Activated T-cell treated with anti-CD3 and anti-CD28 coated beads, Interleukin-2, amount 50 U/mL, for 4 hours (primary cell): ENCODE data around the gene MRPL28. TPM values are rescaled to one million over a fixed set of nuclear protein-coding genes. Genes with fewer than 3 reads are reported as not detected.

Experiments
- ATAC-seq, 2 donors: fragments of 200-7000 bp; cut with Tn5 transposase; one replicate each; pipeline ENCODE4 v1.10.0; 2021
- DNase-seq: peaks from one replicate; pipeline ENCODE4 v3.0.0-alpha.2; 2020
- H3K27me3 Mint-ChIP-seq: one replicate; pipeline ENCODE4 v1.8.0; 2021; ENCODE audit warnings: low read depth, mixed read lengths
- H3K36me3 Mint-ChIP-seq: one replicate; pipeline ENCODE4 v1.8.0; 2022; ENCODE audit warnings: mixed read lengths; ENCODE audit not compliant: insufficient read depth
- H3K4me1 Mint-ChIP-seq: one replicate; pipeline ENCODE4 v1.8.0; 2021; ENCODE audit warnings: low read depth, mixed read lengths
- H3K4me3 Mint-ChIP-seq: one replicate; pipeline ENCODE4 v1.8.0; 2021; ENCODE audit warnings: mild to moderate bottlenecking, moderate library complexity, mixed read lengths
- H3K9me3 Mint-ChIP-seq: one replicate; pipeline ENCODE4 v1.8.0; 2021; ENCODE audit warnings: mixed read lengths
- total RNA-seq, 3 donors: library from RNA; stranded (reverse); gene quantifications; one replicate each; pipeline ENCODE4 v1.2.1, GENCODE V29; 2021

The MRPL28 gene
- total RNA-seq, 3 donors from 2014 or later = 124 to 136 (median 128) TPM

GRCh38 chr16:361872-362701 is 8.3 kb downstream of the MRPL28 start:
- H3K27me3 Mint-ChIP-seq = peaks cover 8% of the 10 kb centered on the region
- DNase-seq (peak; percentile 70), ATAC-seq (peak; percentile 94 to 95)
- H3K4me1 Mint-ChIP-seq = peaks cover 2% of the 10 kb centered on the region
- peaks cover 5% of the 10 kb centered on the region for H3K36me3 Mint-ChIP-seq
- H3K4me3 Mint-ChIP-seq = no peak overlapping the region
- H3K9me3 Mint-ChIP-seq = no peaks in the 10 kb centered on the region

GRCh38 chr16:361341-361871 is 8.9 kb downstream of the MRPL28 start:
- no peak overlapping the region for H3K4me3 Mint-ChIP-seq
- no peaks in the 10 kb centered on the region for H3K9me3 Mint-ChIP-seq
- DNase-seq (no peak), ATAC-seq (no peak)
- H3K36me3 Mint-ChIP-seq = no peaks in the 10 kb centered on the region
- peaks cover 8% of the 10 kb centered on the region for H3K27me3 Mint-ChIP-seq
- H3K4me1 Mint-ChIP-seq = peaks cover 4% of the 10 kb centered on the region

- Mint-ChIP-seq H3K4me3 (no peak overlapping the region), H3K4me1 (peaks cover 6% of the 10 kb centered on the region), H3K36me3 (no peaks in the 10 kb centered on the region), H3K27me3 (peaks cover 8% of the 10 kb centered on the region), H3K9me3 (no peaks in the 10 kb centered on the region)
- no peak for ATAC-seq
- no peak for DNase-seq
Observed at GRCh38 chr16:360698-361336, 9.5 kb downstream of the MRPL28 start.

DNA sequence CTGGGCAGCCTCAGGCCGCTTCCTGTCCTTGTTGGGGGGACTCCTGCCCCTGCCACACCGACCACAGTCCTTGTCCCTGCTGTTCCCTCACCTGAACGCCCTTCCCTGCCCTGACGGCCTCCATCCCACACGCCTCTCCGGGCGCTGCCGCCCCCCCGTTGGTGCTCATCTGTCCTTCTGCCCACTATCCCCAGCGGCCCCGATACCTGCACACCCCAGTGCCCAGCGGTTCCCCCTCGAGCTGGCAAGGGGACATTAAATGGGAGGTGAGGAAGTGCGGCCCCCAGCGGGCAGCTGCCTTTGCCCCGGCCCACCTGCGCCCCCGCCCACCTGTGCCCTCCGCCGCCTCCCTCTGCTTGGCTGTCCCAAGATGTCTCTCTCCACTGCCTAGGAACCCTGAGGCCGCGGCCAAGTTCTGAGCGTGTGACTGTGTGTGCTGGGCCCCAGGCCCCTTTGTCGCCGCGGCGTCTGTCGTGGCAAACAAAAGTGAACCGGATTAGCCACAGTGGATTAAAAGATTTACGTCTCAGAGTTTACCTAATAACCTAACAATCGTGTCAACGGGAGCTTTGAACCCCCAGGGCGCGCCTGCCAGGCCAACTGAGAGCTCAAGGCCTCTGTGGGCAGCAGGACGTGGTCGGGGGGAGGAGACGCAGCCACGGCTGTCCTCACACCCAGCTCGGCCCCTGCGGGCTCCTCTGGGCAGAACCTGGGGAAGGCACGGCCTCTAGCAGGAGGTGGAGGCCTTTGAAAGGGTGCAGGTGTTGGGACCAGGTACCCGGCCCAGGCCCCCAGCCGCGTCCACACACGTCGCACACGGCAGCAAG is 10.3 kb downstream of the MRPL28 start:
- H3K36me3 Mint-ChIP-seq = no peaks in the 10 kb centered on the region
- no peak overlapping the region for H3K4me3 Mint-ChIP-seq
- peaks cover 13% of the 10 kb centered on the region for H3K4me1 Mint-ChIP-seq
- ATAC-seq (no peak), DNase-seq (no peak)
- peaks cover 8% of the 10 kb centered on the region for H3K27me3 Mint-ChIP-seq
- H3K9me3 Mint-ChIP-seq = no peaks in the 10 kb centered on the region

GRCh38 chr16:359067-359763 is 11.1 kb downstream of the MRPL28 start:
- Mint-ChIP-seq H3K36me3 (no peaks in the 10 kb centered on the region), H3K4me1 (peaks cover 21% of the 10 kb centered on the region), H3K9me3 (no peaks in the 10 kb centered on the region), H3K27me3 (peaks cover 7% of the 10 kb centered on the region), H3K4me3 (no peak overlapping the region)
- ATAC-seq (no peak), DNase-seq (no peak)

DNA sequence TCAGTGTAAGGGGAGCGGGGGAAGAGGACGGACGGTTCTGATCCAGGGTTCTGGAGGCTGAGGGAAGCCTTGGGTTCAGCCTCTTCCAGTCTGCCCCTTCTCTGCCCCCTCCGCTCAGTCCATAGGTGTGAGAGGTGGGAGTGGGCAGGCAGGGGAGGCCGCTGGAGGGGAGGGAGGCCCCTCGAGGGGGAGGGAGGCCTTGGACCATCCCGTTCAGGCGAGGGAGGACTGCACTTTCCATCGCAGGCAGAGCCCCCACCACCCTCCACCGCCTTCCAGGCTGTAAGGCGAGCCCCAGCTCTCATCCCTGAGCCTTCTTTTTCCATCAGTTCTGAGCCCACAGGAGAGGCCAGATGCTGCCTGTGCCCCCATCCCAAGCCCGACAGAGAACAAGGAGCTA is 13.6 kb downstream of the MRPL28 start:
- Mint-ChIP-seq H3K9me3 (no peaks in the 10 kb centered on the region), H3K4me1 (peaks cover 26% of the 10 kb centered on the region), H3K4me3 (no peak overlapping the region), H3K36me3 (no peaks in the 10 kb centered on the region), H3K27me3 (no peaks in the 10 kb centered on the region)
- no peak for DNase-seq
- ATAC-seq = no peak

GRCh38 chr16:354971-355461 is 15.3 kb downstream of the MRPL28 start:
- ATAC-seq (no peak), DNase-seq (no peak)
- Mint-ChIP-seq H3K27me3 (no peaks in the 10 kb centered on the region), H3K4me3 (peak overlapping the region; percentile 69), H3K4me1 (peaks cover 38% of the 10 kb centered on the region), H3K36me3 (peaks cover 4% of the 10 kb centered on the region), H3K9me3 (no peaks in the 10 kb centered on the region)

DNA sequence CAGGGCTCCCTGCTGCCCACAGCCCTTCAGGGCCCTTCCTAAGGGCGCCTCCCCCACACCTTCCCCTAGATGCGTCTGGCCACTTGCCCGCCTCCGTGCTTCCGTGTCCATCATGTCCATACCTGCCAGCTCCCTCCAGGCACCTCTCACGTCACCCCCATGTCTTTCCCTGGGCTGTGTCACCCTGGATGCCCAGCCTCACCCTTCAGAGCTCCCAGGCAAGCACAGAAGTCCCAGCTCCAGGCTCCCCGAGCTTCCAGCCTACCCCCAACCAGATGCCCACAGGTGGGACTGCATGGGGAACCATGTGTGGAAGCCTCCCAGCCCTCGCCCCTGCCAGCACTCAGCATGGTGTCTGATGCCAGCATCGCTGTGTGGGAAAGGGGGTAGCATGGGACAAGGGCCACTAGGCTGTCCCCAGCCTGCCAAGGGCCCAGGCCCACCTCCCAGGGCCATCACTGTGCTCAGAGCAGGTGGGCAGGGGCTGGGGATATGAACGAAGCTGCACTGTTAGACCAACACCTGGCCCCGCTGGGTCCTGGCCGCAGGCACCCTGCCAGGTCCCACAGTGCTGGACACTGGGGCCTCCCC is 16.0 kb downstream of the MRPL28 start:
- no peaks in the 10 kb centered on the region for H3K27me3 Mint-ChIP-seq
- H3K4me1 Mint-ChIP-seq = peaks cover 44% of the 10 kb centered on the region
- no peaks in the 10 kb centered on the region for H3K9me3 Mint-ChIP-seq
- H3K36me3 Mint-ChIP-seq = peaks cover 7% of the 10 kb centered on the region
- DNase-seq (no peak), ATAC-seq (no peak)
- H3K4me3 Mint-ChIP-seq = peak overlapping the region; percentile 70

DNA sequence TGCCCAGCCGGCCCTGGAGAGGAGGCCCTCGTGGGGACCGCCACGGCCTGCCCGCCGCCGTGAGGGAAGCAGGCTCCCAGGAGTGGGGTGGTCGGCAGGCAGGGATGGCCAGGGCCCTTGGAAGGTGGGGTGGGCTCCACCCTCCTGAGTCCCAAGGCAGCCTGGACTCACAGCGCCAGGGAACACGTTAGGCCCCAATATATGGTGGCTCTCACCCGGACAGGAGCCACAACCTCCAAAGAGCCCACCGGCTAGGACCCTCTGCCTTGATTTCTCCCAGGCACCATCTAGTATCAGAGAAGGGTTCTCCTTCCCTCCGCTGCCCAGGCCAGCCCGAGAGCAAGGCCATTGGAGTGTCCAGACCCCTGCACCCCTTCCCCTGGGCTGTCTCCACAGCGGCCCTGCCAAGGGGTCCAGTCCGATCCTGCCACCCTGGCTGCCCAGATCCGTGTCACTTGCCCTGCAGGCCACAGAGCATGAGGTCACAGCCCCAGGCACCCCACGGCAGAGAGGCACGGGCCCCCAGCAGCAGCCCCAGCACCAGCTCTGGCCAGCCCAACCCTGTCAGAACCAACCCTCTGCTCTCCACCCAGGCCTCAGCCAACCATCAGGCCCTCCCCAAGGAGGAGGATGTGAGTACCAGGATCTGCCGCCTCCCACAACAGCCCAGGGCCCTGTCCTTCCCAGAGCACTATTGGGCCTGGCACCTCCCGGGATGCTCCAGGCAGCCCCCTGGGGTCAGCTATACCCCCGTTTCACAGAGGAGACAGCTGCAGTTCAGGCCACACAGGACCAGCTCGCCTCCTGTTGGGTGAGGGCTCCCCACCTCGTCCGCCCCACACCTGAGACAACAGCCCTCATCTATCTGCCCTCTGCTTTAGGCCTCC is 16.7 kb downstream of the MRPL28 start:
- ATAC-seq (no peak), DNase-seq (no peak)
- H3K36me3 Mint-ChIP-seq = peaks cover 7% of the 10 kb centered on the region
- peaks cover 48% of the 10 kb centered on the region for H3K4me1 Mint-ChIP-seq
- H3K27me3 Mint-ChIP-seq = no peaks in the 10 kb centered on the region
- peak overlapping the region; percentile 70 for H3K4me3 Mint-ChIP-seq
- no peaks in the 10 kb centered on the region for H3K9me3 Mint-ChIP-seq

DNA sequence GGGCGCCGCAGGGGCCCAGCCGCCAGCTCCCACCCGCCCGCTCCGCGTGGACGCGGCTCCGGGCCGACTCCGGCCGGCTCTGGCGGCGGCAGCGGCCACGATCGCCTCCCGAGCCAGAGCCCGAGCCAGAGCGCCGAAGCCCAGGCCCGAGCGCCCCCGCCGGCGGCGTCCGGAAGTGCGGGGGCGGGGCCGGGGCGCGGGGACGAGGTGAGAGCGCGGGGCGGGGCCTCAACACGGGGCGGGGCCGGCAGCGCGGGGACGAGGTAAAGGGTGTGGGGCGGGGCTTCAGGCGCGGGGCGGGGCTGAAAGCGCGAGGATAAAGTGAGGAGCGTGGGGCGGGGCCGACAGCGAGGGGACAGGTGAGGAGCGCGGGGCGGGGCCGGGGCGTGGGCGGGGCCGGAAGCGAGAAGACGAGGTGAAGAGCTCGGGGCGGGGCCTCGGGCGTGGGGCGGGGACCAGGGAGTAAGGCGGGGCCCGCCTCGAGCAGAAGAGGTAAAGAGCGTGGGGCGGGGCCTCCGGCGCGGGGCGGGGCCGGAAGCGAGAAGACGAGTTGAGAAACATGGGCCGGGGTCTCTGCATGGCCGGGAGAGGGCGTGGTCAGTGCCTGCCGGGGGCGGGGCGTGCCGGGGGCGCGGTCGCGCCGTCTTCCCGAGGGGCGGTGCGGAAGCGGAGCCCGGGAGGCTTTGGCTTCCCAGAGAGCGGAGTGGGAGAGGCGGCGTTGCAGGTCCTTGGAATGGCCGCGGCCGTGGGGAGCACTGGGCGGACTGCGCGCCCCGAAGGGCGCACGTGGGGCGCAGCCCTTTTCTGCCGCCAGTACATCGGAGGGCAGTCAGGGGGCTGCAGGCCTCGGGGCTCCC is 17.6 kb downstream of the MRPL28 start, which contains the start of gene AXIN1:
TSS of gene AXIN1 (minus strand) at position 177 of the 857 bp plus-strand sequence. CDS start 5,698 bp downstream, outside the sequence.
- Mint-ChIP-seq H3K4me1 (peaks cover 57% of the 10 kb centered on the region), H3K4me3 (peak within 1 kb of the TSS; percentile 87), H3K9me3 (no peaks in the 10 kb centered on the region), H3K36me3 (peaks cover 7% of the 10 kb centered on the region), H3K27me3 (no peaks in the 10 kb centered on the region)
- DNase-seq (peak; percentile 100), ATAC-seq (peak; percentile 80 to 84)

DNA sequence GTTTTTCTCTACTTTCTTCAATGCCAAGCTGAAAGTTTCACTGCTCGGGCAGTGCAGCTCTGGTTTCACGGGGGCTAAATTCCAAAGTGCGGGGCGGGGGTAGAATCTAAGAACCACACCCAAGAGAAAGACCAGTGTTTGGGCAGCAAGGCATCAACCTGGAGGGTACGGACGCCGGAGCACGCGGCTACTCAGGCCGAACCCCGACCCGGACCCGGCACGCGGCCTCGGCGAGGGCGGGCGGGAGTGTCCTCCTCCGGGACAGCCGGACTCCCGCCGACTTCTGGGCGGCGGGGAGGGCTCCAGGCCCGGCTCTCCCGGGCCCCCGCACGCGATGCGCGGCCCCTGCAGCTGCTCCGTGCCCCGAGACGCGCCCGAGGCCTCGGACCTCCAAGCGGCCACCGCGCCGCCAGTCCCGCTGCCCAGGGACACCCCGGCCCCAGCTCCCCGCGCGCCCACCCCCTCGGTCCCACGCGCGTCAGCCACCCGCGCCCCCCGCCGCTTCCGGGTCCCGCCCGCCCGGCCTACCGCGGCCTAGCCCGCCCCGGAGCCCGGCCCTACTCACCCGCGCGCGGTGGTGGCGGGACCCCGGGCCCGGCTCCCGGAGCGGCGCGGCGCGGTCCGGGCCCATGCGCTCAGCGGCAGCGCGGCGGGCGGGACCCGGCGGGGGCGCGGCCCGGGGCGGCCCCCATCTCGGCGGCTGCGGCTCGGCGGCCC is 18.4 kb downstream of the MRPL28 start:
- ATAC-seq (peak; percentile 42 to 55), DNase-seq (peak; percentile 32)
- Mint-ChIP-seq H3K4me1 (peaks cover 65% of the 10 kb centered on the region), H3K36me3 (peaks cover 14% of the 10 kb centered on the region), H3K27me3 (no peaks in the 10 kb centered on the region), H3K9me3 (no peaks in the 10 kb centered on the region), H3K4me3 (peak overlapping the region; percentile 87)
